Activated T-cell treated with anti-CD3 and anti-CD28 coated beads for 4 hours (primary cell): ENCODE measurements around the gene CGNL1.

Source experiments
- DNase-seq: peaks from one replicate; pipeline ENCODE4 v3.0.0-alpha.2; 2020

Gene CGNL1

GRCh38 chr15:57533448-57533799 is 157.1 kb downstream of the CGNL1 start:
- DNase-seq, result no peak

- DNase-seq, result no peak
Measured at GRCh38 chr15:57534281-57534680, 158.0 kb downstream of the CGNL1 start.

- no peak for DNase-seq
Measured at GRCh38 chr15:57537072-57537471, 160.8 kb downstream of the CGNL1 start.

GRCh38 chr15:57537488-57538264 is 161.4 kb downstream of the CGNL1 start:
- no peak for DNase-seq

- DNase-seq, result no peak
Measured at GRCh38 chr15:57538265-57538529, 161.9 kb downstream of the CGNL1 start.

- no peak for DNase-seq
Measured at GRCh38 chr15:57538821-57539220, 162.5 kb downstream of the CGNL1 start.

- DNase-seq, result no peak
Measured at GRCh38 chr15:57540211-57540610, 163.9 kb downstream of the CGNL1 start.

GRCh38 chr15:57540736-57541135 is 164.4 kb downstream of the CGNL1 start:
- no peak for DNase-seq

- DNase-seq, result no peak
Measured at GRCh38 chr15:57541271-57541670, 165.0 kb downstream of the CGNL1 start.

- no peak for DNase-seq
Measured at GRCh38 chr15:57541805-57542504, 165.7 kb downstream of the CGNL1 start.

GRCh38 chr15:57542505-57542817 is 166.2 kb downstream of the CGNL1 start:
- no peak for DNase-seq

GRCh38 chr15:57544848-57545480 is 168.7 kb downstream of the CGNL1 start:
- no peak for DNase-seq

- DNase-seq, result no peak
Measured at GRCh38 chr15:57545995-57546394, 169.7 kb downstream of the CGNL1 start.

- no peak for DNase-seq
Measured at GRCh38 chr15:57547243-57547755, 171.0 kb downstream of the CGNL1 start.

GRCh38 chr15:57548351-57548750 is 172.0 kb downstream of the CGNL1 start:
- no peak for DNase-seq

GRCh38 chr15:57548835-57549234 is 172.5 kb downstream of the CGNL1 start:
- DNase-seq, result no peak

- no peak for DNase-seq
Measured at GRCh38 chr15:57549935-57550334, 173.6 kb downstream of the CGNL1 start.

- DNase-seq, result no peak
Measured at GRCh38 chr15:57550640-57551039, 174.3 kb downstream of the CGNL1 start.

- DNase-seq, result no peak
Measured at GRCh38 chr15:57551715-57552677, 175.7 kb downstream of the CGNL1 start.

- DNase-seq, result no peak
Measured at GRCh38 chr15:57552678-57553334, 176.5 kb downstream of the CGNL1 start.

GRCh38 chr15:57553526-57553925 is 177.2 kb downstream of the CGNL1 start:
- no peak for DNase-seq

GRCh38 chr15:57554063-57554811 is 177.9 kb downstream of the CGNL1 start:
- no peak for DNase-seq
